Spinal cord (tissue), 10 donors: ENCODE measurements around the gene CDON. TPM values are rescaled to one million over a fixed set of nuclear protein-coding genes. Genes with fewer than 3 reads are reported as not detected.
A peak's percentile ranks its signal among the peaks of the same experiment; 100 is the strongest.

Experiments used
- DNase-seq, 6 donors: peaks; one replicate each; pipeline versions ENCODE4 v3.0.0 to v3.0.0-alpha.2; 2013 to 2015; ENCODE audit warnings: low spot score in 6 of 6, low read depth in 4 of 6
- H3K27ac ChIP-seq: one replicate; pipeline ENCODE4 v1.5.1; 2013; ENCODE audit warnings: low read depth, low read length, control low read depth
- H3K27me3 ChIP-seq: one replicate; pipeline ENCODE4 v1.6.1; 2013; ENCODE audit warnings: low read length; ENCODE audit not compliant: control insufficient read depth, insufficient read depth
- H3K36me3 ChIP-seq: one replicate; pipeline ENCODE4 v1.6.1; 2013; ENCODE audit warnings: low read length; ENCODE audit not compliant: control insufficient read depth, insufficient read depth
- H3K4me1 ChIP-seq: one replicate; pipeline ENCODE4 v1.6.1; 2013; ENCODE audit warnings: low read length; ENCODE audit not compliant: control insufficient read depth, insufficient read depth
- H3K4me3 ChIP-seq: one replicate; pipeline ENCODE4 v1.5.1; 2013; ENCODE audit warnings: low read depth, low read length, control low read depth
- H3K9me3 ChIP-seq: one replicate; pipeline ENCODE4 v1.6.1; 2013; ENCODE audit warnings: low read length; ENCODE audit not compliant: control insufficient read depth, insufficient read depth
- WGBS: methylation state at CpG from one replicate; pipeline ENCODE4 v1.1.5; 2013; ENCODE audit warnings: missing lambda C conversion rate; ENCODE audit not compliant: insufficient coverage; 5-methylcytosine and 5-hydroxymethylcytosine counted together
- polyA plus RNA-seq, 2 donors: library from polyadenylated mRNA; unstranded; fragments of 120-200 nt; gene quantifications; one replicate each; pipeline ENCODE4 v1.2.1, GENCODE V29; 2013; ENCODE audit not compliant: insufficient read length in 2 of 2
- total RNA-seq, 2 donors: library from RNA; depleted of rRNA in 1 of 2; stranded (reverse); fragments of 120-200 nt in 1 of 2; fragments of >200 nt in 1 of 2; gene quantifications; one replicate each; pipeline versions ENCODE4 v1.2.3 to v1.2.4, GENCODE V29; 2013 to 2014
- donor health status: healthy.

The CDON gene
- total and polyA plus RNA-seq, 4 donors: 7.4 to 34.7 (median 21.4) TPM

- H3K36me3 ChIP-seq: peaks cover 32% of the 10 kb centered on the region
- no peaks in the 10 kb centered on the region for H3K27me3 ChIP-seq
- H3K4me1 ChIP-seq: peaks cover 25% of the 10 kb centered on the region
- no peak overlapping the region for H3K27ac ChIP-seq
- DNase-seq: no peak
- H3K9me3 ChIP-seq: no peaks in the 10 kb centered on the region
- H3K4me3 ChIP-seq: no peak overlapping the region
- 95% methylated on average over 12 of the region's 15 CpGs for WGBS
Measured at GRCh38 chr11:125954945-125955640, 107.6 kb downstream of the CDON start.

GRCh38 chr11:125954123-125954944 is 108.3 kb downstream of the CDON start:
- H3K27ac ChIP-seq: no peak overlapping the region

GRCh38 chr11:125953401-125953935 is 109.2 kb downstream of the CDON start:
- DNase-seq: no peak
- peaks cover 25% of the 10 kb centered on the region for H3K4me1 ChIP-seq
- no peaks in the 10 kb centered on the region for H3K9me3 ChIP-seq
- no peak overlapping the region for H3K27ac ChIP-seq
- H3K4me3 ChIP-seq: no peak overlapping the region
- no peaks in the 10 kb centered on the region for H3K27me3 ChIP-seq
- H3K36me3 ChIP-seq: peaks cover 30% of the 10 kb centered on the region
- 71% methylated on average over 18 of the region's 20 CpGs for WGBS

More at GRCh38 chr11:125954123-125954944, 108.3 kb downstream of the CDON start:
- WGBS: 94% methylated on average over 18 of the region's 21 CpGs
- Histone ChIP-seq H3K9me3 (no peaks in the 10 kb centered on the region), H3K27me3 (no peaks in the 10 kb centered on the region), H3K4me3 (no peak overlapping the region), H3K4me1 (peaks cover 25% of the 10 kb centered on the region), H3K36me3 (peaks cover 30% of the 10 kb centered on the region)
- DNase-seq: no peak

- H3K9me3 ChIP-seq: no peaks in the 10 kb centered on the region
- H3K27me3 ChIP-seq: no peaks in the 10 kb centered on the region
- peaks cover 35% of the 10 kb centered on the region for H3K36me3 ChIP-seq
- H3K27ac ChIP-seq: no peak overlapping the region
- H3K4me1 ChIP-seq: peaks cover 25% of the 10 kb centered on the region
- peak in 2 of 6 donors; percentile 61 to 68 for DNase-seq
- no peak overlapping the region for H3K4me3 ChIP-seq
- WGBS: 34% methylated on average over 6 of the region's 7 CpGs
Measured at GRCh38 chr11:125952973-125953372, 109.7 kb downstream of the CDON start.

- no peak for DNase-seq
- H3K27ac ChIP-seq: no peak overlapping the region
- no peaks in the 10 kb centered on the region for H3K27me3 ChIP-seq
- WGBS: no CpG with 5 or more reads among the region's 2 CpGs
- H3K4me3 ChIP-seq: no peak overlapping the region
- peaks cover 25% of the 10 kb centered on the region for H3K4me1 ChIP-seq
- H3K9me3 ChIP-seq: no peaks in the 10 kb centered on the region
- peaks cover 39% of the 10 kb centered on the region for H3K36me3 ChIP-seq
Measured at GRCh38 chr11:125952559-125952958, 110.1 kb downstream of the CDON start.

- Histone ChIP-seq H3K4me3 (no peak overlapping the region), H3K27ac (no peak overlapping the region), H3K4me1 (peaks cover 22% of the 10 kb centered on the region), H3K9me3 (no peaks in the 10 kb centered on the region), H3K27me3 (no peaks in the 10 kb centered on the region), H3K36me3 (peaks cover 38% of the 10 kb centered on the region)
- WGBS: 64% methylated on average over 10 of the region's 11 CpGs
- DNase-seq: no peak
Measured at GRCh38 chr11:125951731-125952130, 110.9 kb downstream of the CDON start.

GRCh38 chr11:125950696-125951651 is 111.7 kb downstream of the CDON start:
- Histone ChIP-seq H3K4me1 (peaks cover 19% of the 10 kb centered on the region), H3K27me3 (no peaks in the 10 kb centered on the region), H3K36me3 (peaks cover 32% of the 10 kb centered on the region), H3K27ac (no peak overlapping the region), H3K4me3 (no peak overlapping the region), H3K9me3 (no peaks in the 10 kb centered on the region)
- DNase-seq: peak in 1 of 6 donors; percentile 67
- WGBS: 83% methylated on average over 12 of the region's 15 CpGs

- DNase-seq: no peak
- no peak overlapping the region for H3K27ac ChIP-seq
- H3K36me3 ChIP-seq: peaks cover 31% of the 10 kb centered on the region
- WGBS: 91% methylated on average over 10 of the region's 11 CpGs
- H3K4me1 ChIP-seq: peaks cover 19% of the 10 kb centered on the region
- no peaks in the 10 kb centered on the region for H3K27me3 ChIP-seq
- H3K4me3 ChIP-seq: no peak overlapping the region
- no peaks in the 10 kb centered on the region for H3K9me3 ChIP-seq
Measured at GRCh38 chr11:125950178-125950490, 112.5 kb downstream of the CDON start.
